IPS-NIHi7 (cell line): ENCODE data around the gene SLX4IP.
"Not testable (repeated sequence)": the region's sequence is repeated elsewhere in the genome, so short reads cannot be mapped to it uniquely, and the experiment has no call there.

ENCODE experiments used
- DNase-seq: peaks from one replicate; pipeline ENCODE4 v3.0.0; 2012; ENCODE audit warnings: mixed read lengths; ENCODE audit errors: extremely low spot score

Gene SLX4IP

GRCh38 chr20:10434832-10435812 lies at the start of gene SLX4IP:
TSS of gene SLX4IP (plus strand) at chr20:10435305. CDS start at chr20:10458205, 22,900 bp downstream.
- peak; percentile 83 for DNase-seq

GRCh38 chr20:10385850-10386544 lies 49.1 kb upstream of the SLX4IP start:
- no peak for DNase-seq

- DNase-seq = no peak
Observed at GRCh38 chr20:10387686-10388085, 47.4 kb upstream of the SLX4IP start.

- no peak for DNase-seq
Observed at GRCh38 chr20:10388597-10388996, 46.5 kb upstream of the SLX4IP start.

GRCh38 chr20:10390709-10391108 lies 44.4 kb upstream of the SLX4IP start:
- DNase-seq = no peak

GRCh38 chr20:10394752-10395151 lies 40.4 kb upstream of the SLX4IP start:
- DNase-seq = not testable (repeated sequence)

- no peak for DNase-seq
Observed at GRCh38 chr20:10398834-10399369, 36.2 kb upstream of the SLX4IP start.

GRCh38 chr20:10402938-10403608 lies 32.0 kb upstream of the SLX4IP start:
- DNase-seq = no peak

- DNase-seq = no peak
Observed at GRCh38 chr20:10404023-10404628, 31.0 kb upstream of the SLX4IP start.

GRCh38 chr20:10404959-10405530 lies 30.1 kb upstream of the SLX4IP start:
- DNase-seq = no peak

- no peak for DNase-seq
Observed at GRCh38 chr20:10408108-10408813, 26.8 kb upstream of the SLX4IP start.

- DNase-seq = no peak
Observed at GRCh38 chr20:10411673-10412072, 23.4 kb upstream of the SLX4IP start.

GRCh38 chr20:10412591-10413408 lies 22.3 kb upstream of the SLX4IP start:
- no peak for DNase-seq

GRCh38 chr20:10415013-10415650 lies 20.0 kb upstream of the SLX4IP start:
- no peak for DNase-seq

- not testable (repeated sequence) for DNase-seq
Observed at GRCh38 chr20:10417218-10417617, 17.9 kb upstream of the SLX4IP start.

GRCh38 chr20:10419550-10420133 lies 15.5 kb upstream of the SLX4IP start:
- no peak for DNase-seq

GRCh38 chr20:10423735-10424134 lies 11.4 kb upstream of the SLX4IP start:
- DNase-seq = no peak

- peak; percentile 34 for DNase-seq
Observed at GRCh38 chr20:10427060-10427692, 7.9 kb upstream of the SLX4IP start.
